SU-DHL-6 (cell line): ENCODE data around the gene IL10RA.

ENCODE experiments used
- H2AFZ ChIP-seq: fragments of 200-600 bp; sonication (generic); 2 replicates; pipeline ENCODE4 v1.6.1; 2014; ENCODE audit warnings: low read depth, mild to moderate bottlenecking, moderate library complexity, mixed read lengths, antibody characterized with exemption, low read length; ENCODE audit not compliant: severe bottlenecking
- H3F3A ChIP-seq: fragments of 200-600 bp; shearing (Covaris generic); 2 replicates; pipeline ENCODE4 v1.6.0; 2016; ENCODE audit warnings: antibody characterized with exemption, mild to moderate bottlenecking; ENCODE audit not compliant: insufficient read depth
- H3K27ac ChIP-seq: fragments of 200-600 bp; sonication (generic); 2 replicates; pipeline ENCODE4 v1.5.1; 2016; ENCODE audit warnings: low read depth, mild to moderate bottlenecking, low read length, moderate library complexity, mixed read lengths
- H3K27me3 ChIP-seq: fragments of 200-600 bp; sonication (generic), shearing (Covaris generic); 2 replicates; pipeline ENCODE4 v1.6.0; 2014; ENCODE audit warnings: mild to moderate bottlenecking, low read length
- H3K36me3 ChIP-seq: fragments of 200-600 bp; sonication (generic); 2 replicates; pipeline ENCODE4 v1.6.1; 2014; ENCODE audit warnings: mild to moderate bottlenecking, low read length, mixed read lengths
- H3K4me2 ChIP-seq: fragments of 300-600, 200-600 bp; shearing (Covaris generic), sonication (generic); 2 replicates; pipeline ENCODE4 v1.6.0; 2014; ENCODE audit warnings: low read length, low read depth, mild to moderate bottlenecking; ENCODE audit not compliant: poor library complexity, severe bottlenecking
- H3K4me3 ChIP-seq: fragments of 200-600 bp; sonication (generic); 2 replicates; pipeline ENCODE4 v1.5.1; 2014; ENCODE audit warnings: antibody characterized with exemption, low read length, mild to moderate bottlenecking, mixed read lengths; ENCODE audit not compliant: insufficient read depth, poor library complexity, severe bottlenecking
- H3K79me2 ChIP-seq: fragments of 200-600 bp; sonication (generic); 2 replicates; pipeline ENCODE4 v1.6.1; 2014; ENCODE audit warnings: mild to moderate bottlenecking, low read length, moderate library complexity; ENCODE audit not compliant: insufficient read depth
- H3K9ac ChIP-seq: fragments of 200-600 bp; sonication (generic); 2 replicates; pipeline ENCODE4 v1.7.0; 2014; ENCODE audit warnings: mild to moderate bottlenecking, low read length
- H3K9me2 ChIP-seq: fragments of 200-600 bp; sonication (generic); replicated peaks from 2 replicates; pipeline ENCODE4 v1.6.1; 2014; ENCODE audit warnings: low read length; ENCODE audit not compliant: insufficient read depth
- H3K9me3 ChIP-seq: fragments of 200-600 bp; sonication (generic); 2 replicates; pipeline ENCODE4 v1.6.1; 2014; ENCODE audit warnings: low read length, mixed read lengths; ENCODE audit not compliant: insufficient read depth
- H4K20me1 ChIP-seq: fragments of 200-600 bp; sonication (generic); 2 replicates; pipeline ENCODE4 v1.6.1; 2014; ENCODE audit warnings: low read depth, mild to moderate bottlenecking, antibody characterized with exemption, low read length, moderate library complexity, mixed read lengths
- EZH2phosphoT487 ChIP-seq: fragments of 200-600 bp; sonication (generic), shearing (Covaris generic); conservative IDR thresholded peaks from 2 replicates; pipeline ENCODE4 v1.6.1; 2018; ENCODE audit warnings: mild to moderate bottlenecking, antibody characterized with exemption, low read length, moderate library complexity, mixed read lengths
- TF ChIP-seq, protein P1 (sequence below): fragments of 200-600 bp; sonication (generic); IDR thresholded peaks from one replicate; pipeline ENCODE4 v1.5.1; 2017; ENCODE audit warnings: antibody characterized with exemption, mild to moderate bottlenecking, low read length, moderate library complexity; ENCODE audit not compliant: insufficient read depth, poor library complexity, severe bottlenecking

Gene IL10RA

GRCh38 chr11:118017631-118018315, 31.6 kb downstream of the IL10RA start:
- H4K20me1 ChIP-seq: no peaks in the 10 kb centered on the region
- H3K9me3 ChIP-seq: peaks cover 23% of the 10 kb centered on the region; the same call in 1 of the 2 replicates

GRCh38 chr11:118018401-118018800, 32.2 kb downstream of the IL10RA start:
- H4K20me1 ChIP-seq: no peaks in the 10 kb centered on the region
- H3K27me3 ChIP-seq: no peaks in the 10 kb centered on the region
- H2AFZ ChIP-seq: no peak overlapping the region
- H3K79me2 ChIP-seq: no peaks in the 10 kb centered on the region
- H3K4me3 ChIP-seq: no peak overlapping the region
- TF ChIP-seq EZH2phosphoT487: no peak
- TF ChIP-seq, protein P1, sequence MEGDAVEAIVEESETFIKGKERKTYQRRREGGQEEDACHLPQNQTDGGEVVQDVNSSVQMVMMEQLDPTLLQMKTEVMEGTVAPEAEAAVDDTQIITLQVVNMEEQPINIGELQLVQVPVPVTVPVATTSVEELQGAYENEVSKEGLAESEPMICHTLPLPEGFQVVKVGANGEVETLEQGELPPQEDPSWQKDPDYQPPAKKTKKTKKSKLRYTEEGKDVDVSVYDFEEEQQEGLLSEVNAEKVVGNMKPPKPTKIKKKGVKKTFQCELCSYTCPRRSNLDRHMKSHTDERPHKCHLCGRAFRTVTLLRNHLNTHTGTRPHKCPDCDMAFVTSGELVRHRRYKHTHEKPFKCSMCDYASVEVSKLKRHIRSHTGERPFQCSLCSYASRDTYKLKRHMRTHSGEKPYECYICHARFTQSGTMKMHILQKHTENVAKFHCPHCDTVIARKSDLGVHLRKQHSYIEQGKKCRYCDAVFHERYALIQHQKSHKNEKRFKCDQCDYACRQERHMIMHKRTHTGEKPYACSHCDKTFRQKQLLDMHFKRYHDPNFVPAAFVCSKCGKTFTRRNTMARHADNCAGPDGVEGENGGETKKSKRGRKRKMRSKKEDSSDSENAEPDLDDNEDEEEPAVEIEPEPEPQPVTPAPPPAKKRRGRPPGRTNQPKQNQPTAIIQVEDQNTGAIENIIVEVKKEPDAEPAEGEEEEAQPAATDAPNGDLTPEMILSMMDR: no peak
- no peaks in the 10 kb centered on the region for H3F3A ChIP-seq
- no peak overlapping the region for H3K27ac ChIP-seq
- H3K9ac ChIP-seq: no peak overlapping the region
- H3K9me2 ChIP-seq: no peaks in the 10 kb centered on the region
- H3K9me3 ChIP-seq: peaks cover 23% of the 10 kb centered on the region; the same call in 1 of the 2 replicates
- peaks cover 13% of the 10 kb centered on the region; the same call in 1 of the 2 replicates for H3K36me3 ChIP-seq
- H3K4me2 ChIP-seq: no peak overlapping the region

More at GRCh38 chr11:118017631-118018315, 31.6 kb downstream of the IL10RA start:
- Histone ChIP-seq H3K4me3 (no peak overlapping the region), H3K4me2 (no peak overlapping the region), H3K79me2 (no peaks in the 10 kb centered on the region), H3K27me3 (no peaks in the 10 kb centered on the region), H3F3A (no peaks in the 10 kb centered on the region), H2AFZ (no peak overlapping the region), H3K9me2 (no peaks in the 10 kb centered on the region), H3K27ac (no peak overlapping the region), H3K36me3 (peaks cover 13% of the 10 kb centered on the region; the same call in 1 of the 2 replicates), H3K9ac (no peak overlapping the region)
- TF ChIP-seq EZH2phosphoT487: no peak
- TF ChIP-seq, protein P1: no peak

DNA sequence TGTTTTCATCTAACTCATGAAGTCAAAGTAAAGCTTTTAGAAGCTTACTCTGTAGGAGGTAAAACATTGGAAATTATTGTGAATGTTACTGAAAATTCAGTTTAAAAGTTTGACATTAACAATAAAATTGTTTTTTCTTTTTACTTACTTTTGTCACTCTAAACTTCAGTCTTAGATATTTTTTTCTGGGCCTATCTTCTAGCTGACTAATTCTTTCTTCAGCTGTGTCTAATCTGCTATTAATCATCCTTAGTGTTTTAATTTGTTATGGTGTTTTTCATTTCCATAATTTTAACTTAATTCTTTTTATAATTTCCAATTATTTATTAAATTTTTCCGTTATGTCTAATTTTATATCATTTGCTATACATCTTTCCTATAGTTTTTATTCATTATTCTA, 35.0 kb downstream of the IL10RA start:
- no peaks in the 10 kb centered on the region for H3F3A ChIP-seq
- H3K4me2 ChIP-seq: no peak overlapping the region
- H3K27ac ChIP-seq: no peak overlapping the region
- no peaks in the 10 kb centered on the region for H4K20me1 ChIP-seq
- H3K9me3 ChIP-seq: peaks cover 23% of the 10 kb centered on the region; the same call in 1 of the 2 replicates
- H3K4me3 ChIP-seq: no peak overlapping the region
- peaks cover 13% of the 10 kb centered on the region; the same call in 1 of the 2 replicates for H3K36me3 ChIP-seq
- H2AFZ ChIP-seq: no peak overlapping the region
- H3K27me3 ChIP-seq: no peaks in the 10 kb centered on the region
- no peak overlapping the region for H3K9ac ChIP-seq
- H3K79me2 ChIP-seq: no peaks in the 10 kb centered on the region
- no peak for TF ChIP-seq EZH2phosphoT487
- TF ChIP-seq, protein P1: no peak
- no peaks in the 10 kb centered on the region for H3K9me2 ChIP-seq
